A549 (cell line): Measurements from ENCODE around the gene FGF1.

ENCODE experiments used
- CEBPB ChIP-seq, 2 experiments: fragments of >200 bp in 1 of 2; sonication (Bioruptor Twin) in 1 of 2; formaldehyde crosslinking in 1 of 2; IDR thresholded peaks; 2 replicates each; pipeline ENCODE4 v1.6.1; 2012 to 2016
- CHD2 ChIP-seq: fragments of 150-350 bp; IDR thresholded peaks from 2 replicates; pipeline ENCODE4 v1.6.1; 2014; ENCODE audit warnings: low read length; ENCODE audit not compliant: partially characterized antibody
- CTCF ChIP-seq: fragments of >200 bp; sonication (Bioruptor Twin); formaldehyde crosslinking; IDR thresholded peaks from 3 replicates; pipeline ENCODE4 v1.5.1; 2016
- EP300 ChIP-seq, 2 experiments: fragments of >200 bp; sonication (Bioruptor Twin); formaldehyde crosslinking; IDR thresholded peaks; 2 replicates in 1 of 2; 3 replicates in 1 of 2; pipeline ENCODE4 v1.6.1; 2016 to 2017
- JUN ChIP-seq, 2 experiments: fragments of >200 bp; sonication (Bioruptor Twin); formaldehyde crosslinking; IDR thresholded peaks; 2 replicates in 1 of 2; 3 replicates in 1 of 2; pipeline ENCODE4 v1.6.1; 2016 to 2017
- KDM5A ChIP-seq: fragments of 200-600 bp; sonication (generic); IDR thresholded peaks from 2 replicates; pipeline ENCODE4 v1.6.1; 2016; ENCODE audit warnings: antibody characterized with exemption, mild to moderate bottlenecking
- MAFK ChIP-seq: fragments of 450-650 bp; IDR thresholded peaks from 2 replicates; pipeline ENCODE4 v1.6.1; 2014; ENCODE audit not compliant: partially characterized antibody
- MAX ChIP-seq: IDR thresholded peaks from 2 replicates; pipeline ENCODE4 v1.6.1; 2012
- MYC ChIP-seq: IDR thresholded peaks from 2 replicates; pipeline ENCODE4 v1.6.1; 2012; ENCODE audit warnings: mild to moderate bottlenecking, inconsistent platforms, low read length, improper control_type of control experiment, borderline replicate concordance
- POLR2A ChIP-seq: IDR thresholded peaks from 2 replicates; pipeline ENCODE4 v1.6.1; 2012; ENCODE audit warnings: mild to moderate bottlenecking, low read length
- POLR2AphosphoS2 ChIP-seq: conservative IDR thresholded peaks from 2 replicates; pipeline ENCODE4 v1.6.1; 2012; ENCODE audit warnings: low read length, improper control_type of control experiment, inconsistent platforms
- RAD21 ChIP-seq, 2 experiments: fragments of >200 bp in 1 of 2; sonication (Bioruptor Twin) in 1 of 2; formaldehyde crosslinking in 1 of 2; IDR thresholded peaks in 1 of 2; conservative IDR thresholded peaks in 1 of 2; 2 replicates in 1 of 2; 3 replicates in 1 of 2; pipeline ENCODE4 v1.6.1; 2012 to 2018; ENCODE audit warnings: inconsistent platforms in 1 of 2
- REST ChIP-seq: fragments of 200-600 bp; sonication (generic); IDR thresholded peaks from 2 replicates; pipeline ENCODE4 v1.6.1; 2016; ENCODE audit warnings: antibody characterized with exemption, mild to moderate bottlenecking, moderate library complexity
- RFX5 ChIP-seq: fragments of 450-650 bp; IDR thresholded peaks from 2 replicates; pipeline ENCODE4 v1.7.1; 2014; ENCODE audit warnings: antibody characterized with exemption, mild to moderate bottlenecking, moderate library complexity

- TF ChIP-seq KDM5A (no peak), MAX (no peak), CEBPB (IDR thresholded peaks at IDR 0.05) (no peak), POLR2A (no peak), MYC (no peak), CTCF (no peak), REST (no peak), CHD2 (no peak), MAFK (no peak), RFX5 (no peak), RAD21 (conservative IDR thresholded peaks at IDR 0.05 in 1 of 2, IDR thresholded peaks at IDR 0.05 in 1 of 2) (no peak), POLR2AphosphoS2 (no peak), JUN (IDR thresholded peaks at IDR 0.05) (no peak), EP300 (IDR thresholded peaks at IDR 0.05) (no peak)
These were observed 116.9 kb downstream of the FGF1 start for GRCh38 chr5:142568996-142569335.
